K562 (cell line): Measurements from ENCODE around the gene CACTIN. TPM values are rescaled to one million over a fixed set of nuclear protein-coding genes. Genes with fewer than 3 reads are reported as not detected.
A peak's percentile ranks its signal among the peaks of the same experiment; 100 is the strongest.

ENCODE experiments used
- ATAC-seq: fragments of 200-7000 bp; cut with Tn5 transposase; 3 replicates; pipeline ENCODE4 v1.9.1; 2020; ENCODE audit warnings: moderate library complexity
- Bru-seq: library from RNA; stranded (reverse); fragments of 400-500 nt; gene quantifications from one replicate; lab custom pipeline; 2021; lab: Mats Ljungman, UMichigan
- BruChase-seq, 2 experiments: library from RNA; stranded (reverse); fragments of 400-500 nt; gene quantifications; one replicate each; lab custom pipeline; 2021; lab: Mats Ljungman, UMichigan
- BruUV-seq: library from RNA; stranded (reverse); fragments of 400-500 nt; replicated peaks from 2 replicates; lab custom pipeline; 2021; lab: Mats Ljungman, UMichigan
- CTCF ChIA-PET: fragments of 300-600 bp; formaldehyde crosslinking; extraction: SDS; loops from one replicate; lab custom pipeline; 2021; ENCODE audit warnings: low intra/inter-chr PET ratio; lab: Yijun Ruan, JAX
- POLR2A ChIA-PET: fragments of 300-600, 350-650 bp; sonication (Branson Sonifier 250); formaldehyde crosslinking; extraction: SDS; loops from one replicate; lab custom pipeline; 2021; ENCODE audit warnings: antibody characterized with exemption, inconsistent platforms; lab: Yijun Ruan, JAX
- DNase-seq, 4 experiments: peaks; one replicate each; pipeline versions ENCODE4 v3.0.0 to v3.0.0-alpha.2; 2011 to 2018; ENCODE audit warnings: low spot score in 3 of 4, mixed read lengths in 3 of 4; ENCODE audit errors: extremely low read depth in 1 of 4
- FAIRE-seq: peaks from 2 replicates; lab custom pipeline; 2011; peaks lifted over from hg19 to GRCh38; lab: Jason Lieb, UNC
- H2AFZ ChIP-seq: 2 replicates; pipeline ENCODE4 v1.6.0; 2011; ENCODE audit warnings: low read depth, low read length, control low read depth, inconsistent platforms
- H3K27ac ChIP-seq: fragments of 200-600 bp; 3 replicates; pipeline ENCODE4 v1.8.0; 2011; ENCODE audit warnings: low read depth, mild to moderate bottlenecking, control low read depth, inconsistent platforms, low read length, moderate library complexity, mixed read lengths; ENCODE audit errors: extremely low read depth
- H3K27me3 ChIP-seq, 2 experiments: fragments of 300-600 bp in 1 of 2; 2 replicates in 1 of 2; 3 replicates in 1 of 2; pipeline versions ENCODE4 v1.6.0 to v1.8.0; 2011; ENCODE audit warnings: inconsistent platforms in 2 of 2, low read length in 2 of 2, mild to moderate bottlenecking in 1 of 2, mixed read lengths in 1 of 2, moderate library complexity in 1 of 2; ENCODE audit not compliant: control insufficient read depth in 2 of 2, insufficient read depth in 2 of 2
- H3K36me3 ChIP-seq: fragments of 300-600 bp; 3 replicates; pipeline ENCODE4 v1.8.0; 2011; ENCODE audit warnings: mild to moderate bottlenecking, low read length, inconsistent platforms; ENCODE audit not compliant: control insufficient read depth, insufficient read depth
- H3K4me1 ChIP-seq, 2 experiments: fragments of 200-600 bp in 1 of 2; replicated peaks in 1 of 2; 2 replicates in 1 of 2; 3 replicates in 1 of 2; pipeline versions ENCODE4 v1.5.1 to v1.8.0; 2011; ENCODE audit warnings: inconsistent platforms in 2 of 2, low read length in 2 of 2, mild to moderate bottlenecking in 1 of 2, mixed read lengths in 1 of 2, moderate library complexity in 1 of 2; ENCODE audit not compliant: control insufficient read depth in 2 of 2, insufficient read depth in 2 of 2
- H3K4me2 ChIP-seq: 2 replicates; pipeline ENCODE4 v1.6.1; 2011; ENCODE audit warnings: low read length, control low read depth, inconsistent platforms, mixed read lengths; ENCODE audit not compliant: insufficient read depth
- H3K4me3 ChIP-seq: fragments of 200-600 bp; sonication (generic), shearing (Covaris generic); 2 replicates; pipeline ENCODE4 v1.5.1; 2016; ENCODE audit warnings: control low read depth, inconsistent platforms
- H3K79me2 ChIP-seq: fragments of 200-600 bp; 3 replicates; pipeline ENCODE4 v1.8.0; 2011; ENCODE audit warnings: low read length, inconsistent platforms; ENCODE audit not compliant: control insufficient read depth, insufficient read depth
- H3K9ac ChIP-seq, 2 experiments: 2 replicates each; pipeline versions ENCODE4 v1.6.0 to v1.6.1; 2011; ENCODE audit warnings: low read depth in 2 of 2, low read length in 2 of 2, control low read depth in 1 of 2, inconsistent platforms in 1 of 2, mild to moderate bottlenecking in 1 of 2, mixed read lengths in 1 of 2; ENCODE audit not compliant: insufficient read depth in 1 of 2
- H3K9me1 ChIP-seq: one replicate; pipeline ENCODE4 v1.6.0; 2011; ENCODE audit warnings: inconsistent platforms, mild to moderate bottlenecking, low read length, moderate library complexity; ENCODE audit not compliant: control insufficient read depth, insufficient read depth
- H3K9me3 ChIP-seq: replicated peaks from 2 replicates; pipeline ENCODE4 v1.5.1; 2011; ENCODE audit warnings: low read depth, low read length, inconsistent platforms; ENCODE audit not compliant: control insufficient read depth, insufficient read depth
- H4K20me1 ChIP-seq: replicated peaks from 2 replicates; pipeline ENCODE4 v1.6.1; 2011; ENCODE audit warnings: low read length, inconsistent platforms, mixed read lengths; ENCODE audit not compliant: control insufficient read depth, insufficient read depth
- AFF4 ChIP-seq: sonication (generic); formaldehyde crosslinking; IDR thresholded peaks from 2 replicates; pipeline ENCODE4 v1.8.0; 2023; ENCODE audit warnings: mild to moderate bottlenecking, missing genetic modification reagents
- CTBP1 ChIP-seq: fragments of 450-650 bp; IDR thresholded peaks from 2 replicates; pipeline ENCODE4 v1.6.1; 2016; ENCODE audit warnings: borderline replicate concordance
- E2F8 ChIP-seq: fragments of 450-650 bp; IDR thresholded peaks from 2 replicates; pipeline ENCODE4 v1.7.1; 2018; ENCODE audit warnings: mild to moderate bottlenecking, low read depth; ENCODE audit not compliant: partially characterized antibody
- MAX ChIP-seq: sonication (generic); formaldehyde crosslinking; IDR thresholded peaks from 2 replicates; pipeline ENCODE4 v1.9.0; 2022; ENCODE audit warnings: mild to moderate bottlenecking, missing genetic modification reagents
- NFXL1 ChIP-seq: fragments of 450-650 bp; formaldehyde crosslinking; IDR thresholded peaks from 2 replicates; pipeline ENCODE4 v1.4.0; 2021; ENCODE audit warnings: mild to moderate bottlenecking
- RFX1 ChIP-seq: fragments of 450-650 bp; IDR thresholded peaks from 2 replicates; pipeline ENCODE4 v1.6.1; 2016; ENCODE audit warnings: mild to moderate bottlenecking, moderate library complexity
- RNF2 ChIP-seq: sonication (generic); IDR thresholded peaks from 2 replicates; pipeline ENCODE4 v1.6.1; 2016
- SMARCA4 ChIP-seq: fragments of 450-650 bp; IDR thresholded peaks from 2 replicates; pipeline ENCODE4 v1.6.1; 2016
- WGBS: fragments of 100-300 bp; shearing (Covaris generic); methylation state at CpG from one replicate; pipeline ENCODE4 v1.1.6; 2016; ENCODE audit warnings: low coverage, mixed read lengths; ENCODE audit not compliant: insufficient coverage; ENCODE audit errors: missing lambda C conversion rate; 5-methylcytosine and 5-hydroxymethylcytosine counted together
- in situ Hi-C: fragments of 300-500 bp; cut with MboI; formaldehyde crosslinking; loops from 4 replicates; pipeline ENCODE4 v1.15.0; 2018; ENCODE audit warnings: inconsistent platforms, mixed read lengths
- intact Hi-C: fragments of 100-400 bp; cut with micrococcal nuclease; formaldehyde crosslinking; loops from 2 replicates; pipeline ENCODE4 v1.14.2; 2022
- long read RNA-seq, 3 experiments: library from polyadenylated mRNA in 2 of 3; library from RNA in 1 of 3; unstranded in 2 of 3; stranded (forward) in 1 of 3; transcript quantifications; one replicate each; pipeline ENCODE4 v2.0.0, GENCODE V29; 2019 to 2022
- polyA minus RNA-seq, 3 experiments: library from RNA; depleted of rRNA, polyadenylated mRNA; stranded (reverse); fragments of >200 nt; gene quantifications; 2 replicates each; pipeline ENCODE4 v1.2.3, GENCODE V29; 2011
- polyA plus RNA-seq, 8 experiments: library from polyadenylated mRNA; depleted of rRNA in 4 of 8; stranded (reverse) in 5 of 8; unstranded in 3 of 8; fragments of >200 nt; fragmentation: Nextera tagmentation in 2 of 8; fragmentation: Illumina TruSeq in 1 of 8; extraction: Ambion mirVana in 2 of 8; extraction: Trizol in 1 of 8; gene quantifications; 2 replicates each; pipeline versions ENCODE4 v1.2.1 to v1.2.3, GENCODE V29; 2011 to 2014; ENCODE audit warnings: inconsistent platforms in 1 of 8, missing spikeins in 1 of 8
- total RNA-seq, 7 experiments: library from RNA; depleted of rRNA in 6 of 7; stranded (reverse); fragments of >200 nt in 6 of 7; fragmentation: Illumina TruSeq in 2 of 7; extraction: Trizol in 2 of 7; gene quantifications; 2 replicates each; pipeline versions ENCODE4 v1.2.1 to v1.2.3, GENCODE V29; 2011 to 2021; ENCODE audit warnings: low replicate concordance in 1 of 7

CACTIN gene
- total RNA-seq (2011; cell fraction: chromatin; rRNA removed; ENCODE audit: low replicate concordance): 35.4 and 89.8 TPM in 2 replicates
- total RNA-seq (2011; cell fraction: nucleolus; rRNA removed): 60.3 and 65.9 TPM in 2 replicates
- 35.3 and 37.6 TPM in 2 replicates for total RNA-seq (2011; cell fraction: nucleoplasm; rRNA removed)
- 46.5 and 57.8 TPM in 2 replicates for total RNA-seq (2014; rRNA removed)
- 7.6 and 7.9 TPM in 2 replicates for total RNA-seq (2014; rRNA removed; fragmentation: Illumina TruSeq; extraction: Trizol)
- 25.6 and 27.3 TPM in 2 replicates for total RNA-seq (2015; rRNA removed; fragmentation: Illumina TruSeq; extraction: Trizol)
- total RNA-seq (2021): 42.1 and 49.2 TPM in 2 replicates
- 15.0 and 19.4 TPM in 2 replicates for polyA plus RNA-seq (2011; rRNA removed)
- 21.9 and 50.9 TPM in 2 replicates for polyA plus RNA-seq (2011; cell fraction: cytosol; rRNA removed)
- 54.2 and 84.9 TPM in 2 replicates for polyA plus RNA-seq (2011; cell fraction: nucleus; rRNA removed)
- polyA plus RNA-seq (2012): 22.8 and 28.5 TPM in 2 replicates
- polyA plus RNA-seq (2014; fragmentation: Illumina TruSeq; extraction: Trizol): 9.6 and 20.4 TPM in 2 replicates
- polyA plus RNA-seq (2014; fragmentation: Nextera tagmentation; extraction: Ambion mirVana): under 1 TPM; 0.15 to 0.52 TPM
- polyA plus RNA-seq (2014; rRNA removed): 35.0 and 36.4 TPM in 2 replicates
- polyA minus RNA-seq (2011; rRNA and poly(A)+ RNA removed): 4.5 and 9.4 TPM in 2 replicates
- polyA minus RNA-seq (2011; cell fraction: cytosol; rRNA and poly(A)+ RNA removed): 13.0 and 16.6 TPM in 2 replicates
- 9.6 and 12.0 TPM in 2 replicates for polyA minus RNA-seq (2011; cell fraction: nucleus; rRNA and poly(A)+ RNA removed)
- Bru-seq, nascent RNA: percentile 67 among the genes with signal in this experiment
- percentile 68 among the genes with signal in this experiment for BruChase-seq, experiment 1, labeled RNA remaining after a 2-hour chase
- percentile 74 among the genes with signal in this experiment for BruChase-seq, experiment 2, labeled RNA remaining after a 6-hour chase
- long read RNA-seq, experiment 1, transcript CACTIN-203 (10 exons, 3,612 nt): major isoform, 76 of 159 reads
- long read RNA-seq, experiment 1, partial matches to known transcripts: 59 of 159 reads
- long read RNA-seq, experiment 1, other reads (novel, unspliced or antisense): 23 of 159 reads
- long read RNA-seq, experiment 2, transcript CACTIN-203 (10 exons, 3,612 nt): major isoform, 8 of 46 reads
- long read RNA-seq, experiment 2, partial matches to known transcripts: 22 of 46 reads
- long read RNA-seq, experiment 2, other reads (novel, unspliced or antisense): 13 of 46 reads
- long read RNA-seq, experiment 3, partial matches to known transcripts: 0 of 1 reads
- long read RNA-seq, experiment 3, other reads (novel, unspliced or antisense): 1 of 1 reads

- DNase-seq (peak; percentile 99 to 100 (median 100)), FAIRE-seq (peak; percentile 98), ATAC-seq (peak; percentile 99)
- H3K9me1 ChIP-seq: no peaks in the 10 kb centered on the region
- peak within 1 kb of the TSS; percentile 96 for H3K27ac ChIP-seq
- BruUV-seq: no TSS peak
- under 1% methylated on average over 77 of the region's 80 CpGs for WGBS
- POLR2A ChIA-PET: interaction anchor here (0.6 to 1.1 kb wide), 6 partner anchors 11 to 70 kb away, joined by 3 to 5 read pairs (median 3); no protein-coding TSS in a partner anchor
- H3K79me2 ChIP-seq: peaks cover 28% of the 10 kb centered on the region
- CTCF ChIA-PET: no interaction called here
- peak within 1 kb of the TSS; percentile 93 for H3K4me2 ChIP-seq
- peak within 1 kb of the TSS; percentile 89 to 96 for H3K9ac ChIP-seq
- intact Hi-C loops: no loop called here
- peaks cover 29% of the 10 kb centered on the region; the same call in 1 of the 3 replicates for H3K36me3 ChIP-seq
- H2AFZ ChIP-seq: peak within 1 kb of the TSS; percentile 88
- H3K4me1 ChIP-seq: peaks cover 0 to 40% of the 10 kb centered on the region in 2 experiments; a peak in 3 of 5 replicates
- H4K20me1 ChIP-seq: peaks cover 11% of the 10 kb centered on the region; the same call in 1 of the 2 replicates
- H3K4me3 ChIP-seq: peak within 1 kb of the TSS; percentile 91
- H3K27me3 ChIP-seq: no peaks in the 10 kb centered on the region
- no peaks in the 10 kb centered on the region for H3K9me3 ChIP-seq
- in situ Hi-C loops: no loop called here
- TF ChIP-seq SMARCA4 (0 out of 2 replicates have a peak, but pooled peaks have one; percentile 25), AFF4 (CRISPR knock-in tag) (0 out of 2 replicates have a peak, but pooled peaks have one; percentile 68), RNF2 (peak; percentile 75), CTBP1 (peak; percentile 80; the same call in 1 of the 2 replicates), RFX1 (no peak), E2F8 (peak; percentile 64), MAX (peak; percentile 80), NFXL1 (CRISPR knock-in tag) (no peak)
Observed at GRCh38 chr19:3626473-3627350, at the start of gene CACTIN. Gene CACTIN (minus strand): TSS chr19:3626790. CDS start chr19:3626762, 28 bp downstream.
